DMS53 (cell line): ENCODE measurements around the gene SSH2.

ENCODE experiments used
- DNase-seq: peaks from one replicate; lab custom pipeline; 2025; lab: John Stamatoyannopoulos, UW

The SSH2 gene

DNA sequence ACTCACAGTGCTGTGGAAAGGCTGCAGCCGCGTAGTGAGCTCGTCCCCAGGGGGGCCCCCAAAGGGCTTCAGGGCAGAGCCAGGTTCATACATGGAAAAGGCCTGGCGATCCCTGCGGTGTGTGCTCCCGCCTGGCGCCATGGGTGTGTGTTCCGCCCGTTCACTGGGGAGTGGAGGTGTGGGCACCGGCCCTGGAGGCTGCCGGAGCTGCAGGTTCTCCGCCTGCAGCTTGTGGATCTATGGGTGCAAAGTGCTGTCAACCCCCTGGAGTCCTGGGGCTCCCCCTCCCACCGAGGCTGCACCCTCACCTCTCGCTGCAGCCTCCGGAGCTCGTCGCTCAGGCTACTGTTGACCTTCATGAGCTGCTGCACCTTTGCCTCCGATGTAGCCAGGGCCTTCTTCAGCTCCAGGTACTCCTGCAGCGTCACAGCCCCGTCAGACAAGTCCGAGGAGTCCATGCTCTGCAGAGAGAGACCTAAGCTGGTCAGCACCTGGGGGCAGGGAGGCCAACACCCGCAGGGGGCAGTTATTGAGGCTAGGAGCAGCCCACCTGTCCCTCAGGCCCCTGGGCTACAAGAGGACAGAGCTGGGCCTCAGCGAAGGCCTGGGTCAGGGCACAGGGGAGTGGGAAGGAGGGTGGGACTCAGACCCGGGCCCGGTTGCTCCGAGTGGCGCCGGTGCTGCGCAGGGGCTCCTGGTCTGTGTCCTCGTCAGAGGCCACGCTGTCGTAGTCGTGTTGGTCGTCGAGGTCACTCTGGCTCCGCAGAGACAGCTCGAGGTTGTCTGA lies 353.6 kb downstream of the SSH2 start:
- no peak for DNase-seq
